GM19438 (cell line): ENCODE measurements around the gene PAX2.

Experiments used
- ATAC-seq: cut with Tn5 transposase; IDR thresholded peaks from one replicate; pipeline ENCODE4 v1.9.1; 2021; ENCODE audit warnings: low read depth; ENCODE audit not compliant: unreplicated experiment

PAX2 gene

DNA sequence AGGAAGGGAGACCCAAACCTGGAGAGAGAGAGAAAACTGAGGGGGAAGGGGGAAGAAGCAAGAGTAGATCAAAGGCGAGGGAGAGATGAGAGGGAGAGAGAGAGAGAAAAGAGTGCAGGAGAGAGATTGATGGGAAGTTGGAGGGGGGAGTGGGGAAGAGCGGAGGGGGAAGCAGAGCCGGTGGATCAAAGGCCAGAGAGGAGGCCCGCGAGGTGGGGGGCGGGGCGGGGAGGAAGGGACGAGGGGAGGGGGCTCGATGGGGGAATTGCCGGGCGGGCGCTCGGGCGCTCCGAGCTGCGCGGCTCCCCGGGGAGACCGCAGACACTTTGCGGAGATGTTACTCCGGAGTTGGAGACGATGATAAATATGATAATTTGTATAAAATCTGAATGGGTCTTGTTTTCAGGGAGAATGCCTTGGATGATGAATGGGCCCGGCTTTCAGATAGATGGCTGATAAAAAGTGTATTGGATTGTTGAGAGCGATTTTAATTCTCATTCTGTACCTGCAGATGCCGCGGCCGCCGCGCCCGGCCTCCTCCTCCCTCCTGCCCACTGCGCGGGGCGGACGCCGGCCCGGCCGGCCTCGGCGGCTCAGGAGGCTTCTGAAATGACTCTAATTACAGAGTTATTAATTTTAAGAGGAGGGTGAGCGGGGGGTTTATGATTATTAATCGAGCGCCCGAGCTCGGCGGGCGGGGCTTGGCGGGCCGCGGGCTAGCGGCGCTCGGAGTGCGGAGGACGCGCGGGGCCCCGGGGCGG is 21.4 kb upstream of the PAX2 start:
- no peak for ATAC-seq

DNA sequence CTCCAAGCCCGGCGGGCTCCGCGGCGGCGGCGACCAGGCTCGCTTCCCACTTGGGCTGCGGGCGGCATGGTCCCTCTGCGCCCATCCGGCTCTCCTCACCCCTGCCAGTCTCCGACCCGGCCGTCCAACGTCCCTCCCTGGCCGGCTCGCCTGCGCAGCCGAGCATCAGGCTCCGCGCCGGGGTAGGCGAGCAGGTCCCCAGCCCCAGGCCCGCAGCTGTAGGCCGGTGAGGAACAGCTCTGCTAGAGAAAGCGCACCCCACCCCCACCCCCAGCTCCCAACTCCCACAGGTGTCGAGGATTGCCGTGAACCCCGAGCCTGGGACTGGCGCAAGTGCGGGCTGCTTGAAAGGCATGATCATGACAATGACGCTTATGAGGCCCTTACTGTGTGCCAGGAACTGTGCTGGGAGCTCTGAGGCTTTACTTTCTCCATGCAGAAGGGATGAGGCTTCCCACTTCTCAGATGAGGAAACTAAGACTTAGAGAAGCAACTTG is 20.8 kb upstream of the PAX2 start:
- no peak for ATAC-seq

DNA sequence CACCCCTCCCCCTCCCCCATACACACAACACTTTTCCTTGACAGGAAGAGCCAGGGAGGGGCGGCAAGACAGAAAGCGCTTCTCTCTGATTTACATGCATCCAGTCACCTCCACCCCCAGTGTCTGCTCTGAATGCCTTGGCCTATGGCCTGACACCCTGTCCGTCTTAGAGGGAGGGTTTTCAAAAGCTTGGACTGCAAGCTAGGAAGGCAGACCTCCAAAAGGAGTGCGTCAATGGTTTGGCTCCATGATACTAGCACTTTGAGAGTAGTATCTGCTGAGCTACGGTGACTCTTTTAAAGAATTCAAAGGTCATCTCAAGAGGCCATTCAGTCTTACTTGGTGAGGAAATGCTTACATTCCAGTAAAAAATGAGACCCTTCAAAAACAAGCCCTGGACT is 20.3 kb upstream of the PAX2 start:
- ATAC-seq = no peak

DNA sequence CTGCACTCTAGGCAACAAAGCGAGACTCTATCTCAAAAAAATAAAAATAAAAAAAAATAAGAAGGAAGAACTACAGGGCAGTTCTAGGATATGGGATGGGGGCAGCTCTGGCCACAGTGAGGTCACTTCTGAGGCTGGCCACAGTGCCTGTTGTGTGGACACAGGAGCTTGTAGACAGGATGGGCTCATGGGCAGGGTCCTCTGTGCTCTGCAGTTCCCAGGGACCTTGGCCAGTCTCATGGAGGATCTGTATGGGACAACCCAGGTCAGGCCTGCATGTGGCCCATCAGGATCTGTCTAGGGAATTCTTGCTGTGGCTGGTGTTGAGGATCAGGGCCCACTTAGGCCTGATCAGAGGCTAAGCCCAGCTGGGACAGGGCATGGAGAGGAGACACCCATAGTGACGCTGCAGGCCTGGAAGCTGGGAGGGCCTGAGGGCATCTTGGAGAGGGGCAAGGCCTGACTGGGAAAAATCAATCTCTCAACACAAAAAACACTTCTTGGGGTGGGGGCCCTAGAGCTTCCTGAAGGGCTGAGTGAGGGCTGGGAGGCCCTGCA is 19.4 kb upstream of the PAX2 start:
- no peak for ATAC-seq

DNA sequence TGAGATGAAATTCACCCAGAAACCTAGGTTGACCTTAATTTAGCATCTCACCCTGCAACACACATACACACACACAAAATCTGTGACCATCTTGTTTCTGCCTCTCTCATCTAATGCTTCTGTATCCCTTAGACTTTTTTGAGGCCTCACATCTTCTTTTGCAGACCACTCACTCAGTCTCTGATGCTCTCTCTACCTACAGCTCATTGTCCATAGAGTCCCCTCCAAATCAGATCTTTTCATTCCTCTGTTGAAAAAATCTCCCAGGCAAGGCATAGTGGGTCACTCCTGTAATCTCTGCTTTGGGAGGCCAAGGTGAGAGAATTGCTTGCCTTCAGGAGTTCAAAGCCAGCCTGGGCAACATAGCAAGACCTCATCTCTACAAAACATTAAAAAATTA is 17.6 kb upstream of the PAX2 start:
- ATAC-seq = no peak

DNA sequence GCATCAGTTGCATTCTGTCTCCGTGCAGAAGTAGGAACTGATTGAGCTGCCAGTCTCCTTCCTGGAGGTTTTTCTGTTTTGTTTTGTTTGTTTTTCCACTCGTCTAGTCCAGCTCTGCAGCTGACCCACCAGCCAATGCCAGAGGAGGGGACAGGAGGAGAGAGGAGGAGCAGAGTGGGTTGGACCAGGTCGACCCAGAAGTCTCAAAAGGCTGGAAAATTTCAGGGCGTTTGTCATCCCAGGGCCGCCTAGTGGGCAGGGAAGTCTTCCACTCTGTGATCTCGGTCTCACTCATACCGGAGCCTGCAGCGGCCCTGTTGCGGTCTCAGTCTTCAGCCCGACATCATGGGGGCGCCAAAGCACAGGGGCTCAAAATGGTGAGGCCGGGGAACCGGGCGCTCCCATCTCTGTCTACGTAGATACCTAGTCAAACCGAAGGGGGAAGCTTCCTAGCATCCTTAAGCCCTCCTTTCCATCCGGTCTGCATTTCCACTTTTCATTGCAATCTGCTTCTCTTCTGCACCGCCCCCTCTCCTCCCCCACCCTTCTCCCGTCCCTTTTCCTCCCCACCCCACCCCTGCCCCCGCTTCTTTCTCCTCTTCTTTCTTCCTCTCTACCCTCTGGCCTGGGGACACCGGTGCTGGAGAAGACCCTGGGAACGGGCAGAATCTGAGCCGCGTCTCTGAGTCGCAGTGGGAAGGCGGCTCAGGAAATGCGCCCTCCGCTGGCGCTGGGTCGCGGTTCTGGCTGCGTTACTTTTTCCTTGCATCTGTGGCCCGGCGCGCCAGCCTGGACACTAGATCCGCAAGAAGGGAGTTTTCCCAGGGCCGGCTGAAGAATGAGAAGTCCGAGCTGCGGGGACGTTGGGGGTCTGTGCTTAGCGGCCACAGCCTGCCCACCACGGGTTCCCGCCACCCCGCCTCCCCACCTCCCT is 16.2 kb upstream of the PAX2 start:
- no peak for ATAC-seq

DNA sequence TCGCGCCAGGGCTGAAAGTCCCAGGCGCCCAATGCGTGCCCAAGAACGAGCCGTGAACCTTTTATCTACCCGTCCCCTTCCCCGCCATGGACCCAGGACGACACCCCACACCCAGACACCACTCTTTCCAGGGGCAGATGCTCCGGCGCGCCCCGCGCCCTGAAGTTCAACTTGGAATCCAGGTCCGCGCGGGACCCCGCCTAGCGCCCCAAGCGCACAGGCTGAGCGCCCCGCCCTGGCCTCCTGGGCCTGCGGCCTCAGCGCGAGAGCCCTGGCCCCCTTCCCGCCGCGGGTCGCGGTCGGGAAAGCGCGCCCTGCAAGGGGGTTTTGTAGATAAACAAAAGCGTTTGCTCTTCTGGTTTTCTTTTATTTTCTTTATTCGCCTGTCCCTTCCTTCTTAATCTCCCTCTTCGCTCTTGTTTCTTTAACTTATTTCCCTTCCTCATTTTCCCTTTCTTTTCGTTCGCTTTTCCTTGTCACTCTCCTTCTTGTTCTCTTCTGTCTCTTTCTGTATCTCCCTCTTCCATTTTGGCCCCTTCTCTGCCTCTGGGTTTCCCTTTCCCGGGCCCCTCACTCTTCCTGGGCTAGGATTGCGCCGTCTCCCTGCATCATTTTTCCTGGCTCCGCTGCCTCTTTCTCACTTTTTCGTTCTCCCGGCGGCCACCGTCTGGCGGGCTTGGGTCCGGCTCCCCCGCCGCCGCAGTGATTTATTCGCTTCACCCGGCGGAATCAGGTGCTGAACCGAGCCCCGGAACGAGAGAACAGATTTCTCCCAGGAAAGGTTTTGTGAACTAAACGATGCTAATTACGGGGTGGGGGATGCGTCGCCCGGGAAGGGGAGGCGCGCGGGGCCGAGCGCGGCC is 15.3 kb upstream of the PAX2 start:
- ATAC-seq = no peak

DNA sequence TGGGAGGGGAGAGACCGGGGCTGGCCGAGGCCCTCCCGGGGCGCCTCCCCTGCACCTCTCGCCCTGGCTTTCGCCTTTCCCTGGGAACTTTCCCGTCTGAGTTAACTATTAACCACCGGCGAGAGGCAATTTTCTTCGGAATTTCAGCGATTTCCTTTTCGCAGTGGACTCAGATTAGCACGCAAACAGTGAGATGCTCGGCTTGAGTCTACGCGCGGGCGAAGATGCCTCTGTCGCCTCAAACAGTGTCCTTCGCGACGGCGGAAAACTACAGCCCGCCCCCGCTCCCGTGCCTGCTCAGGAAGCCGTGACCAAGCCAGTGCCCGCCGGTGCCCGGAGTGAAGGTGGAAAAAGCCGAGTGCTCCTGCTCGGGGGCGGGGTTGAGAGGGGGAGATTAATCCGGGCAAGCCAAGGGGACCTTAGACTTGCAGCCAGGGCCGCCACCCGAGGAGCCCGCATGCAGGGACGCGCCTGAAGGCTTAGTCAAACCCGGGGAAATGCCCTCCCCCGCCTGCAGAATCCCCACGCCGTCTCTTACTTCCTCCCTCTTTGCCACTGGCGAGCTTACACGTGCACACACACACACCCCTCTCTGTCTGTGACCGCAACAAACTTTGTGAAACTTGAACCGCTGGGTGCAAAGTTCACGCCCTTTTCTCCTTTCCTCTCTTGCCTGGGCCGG is 14.5 kb upstream of the PAX2 start:
- ATAC-seq = peak; percentile 76

DNA sequence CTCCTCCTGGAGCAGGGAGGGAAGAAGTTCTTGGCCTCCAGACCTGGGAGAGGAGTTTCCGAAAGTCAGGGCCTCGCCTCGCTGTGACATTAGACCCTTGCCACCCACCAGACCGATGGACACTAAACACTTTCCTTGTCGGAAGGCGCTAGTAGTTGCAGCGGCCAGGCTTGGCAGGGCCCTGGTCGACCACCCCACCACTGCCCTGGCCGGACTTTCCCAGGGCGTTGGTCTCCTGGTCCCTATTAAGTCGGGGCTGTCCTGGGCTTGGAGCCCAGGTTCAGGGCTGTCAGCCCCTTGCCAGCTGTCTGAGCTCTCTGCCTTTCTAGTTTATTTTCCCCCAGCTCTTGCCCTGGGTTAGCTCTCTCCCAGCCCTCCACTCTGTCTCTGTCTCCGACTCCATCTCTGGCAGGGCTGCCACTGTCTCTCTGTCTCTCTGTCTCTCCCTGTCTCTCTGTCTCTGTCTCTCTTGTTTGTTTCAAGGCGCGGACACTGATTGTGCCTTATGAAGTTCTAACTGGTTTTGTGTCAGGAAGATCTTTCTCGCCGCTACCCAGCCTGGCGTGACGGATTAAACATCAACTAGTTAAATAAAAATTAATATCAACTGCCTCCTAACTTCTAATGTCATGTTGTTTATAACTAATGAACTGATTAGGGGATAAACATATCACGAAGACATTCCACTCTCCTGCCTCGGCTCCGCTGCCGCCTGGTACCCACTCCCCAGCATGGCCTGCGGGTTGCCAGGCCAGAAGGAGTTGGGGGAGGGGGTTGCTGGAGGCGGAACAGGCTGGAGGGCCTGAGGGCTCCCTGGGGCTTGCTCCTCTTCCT is 13.8 kb upstream of the PAX2 start:
- ATAC-seq = peak; percentile 18

DNA sequence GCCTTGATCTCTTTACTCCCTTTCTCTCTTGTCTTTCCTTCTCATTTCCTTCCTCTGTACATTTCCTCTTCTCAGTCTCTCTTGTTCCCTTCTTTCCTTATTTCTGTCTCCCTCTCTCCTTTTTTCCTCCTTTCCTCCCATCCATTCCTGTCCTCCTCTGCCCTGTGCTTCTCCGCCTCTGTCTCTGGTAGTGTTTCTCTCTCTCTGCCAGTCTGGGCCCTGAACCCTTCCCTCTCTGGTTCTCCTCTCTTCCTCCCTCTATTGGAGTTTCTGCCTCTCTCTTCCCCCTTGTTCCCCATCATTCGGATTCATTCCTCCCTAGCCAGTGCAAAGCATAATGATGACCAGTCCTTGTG is 13.2 kb upstream of the PAX2 start:
- ATAC-seq = no peak

DNA sequence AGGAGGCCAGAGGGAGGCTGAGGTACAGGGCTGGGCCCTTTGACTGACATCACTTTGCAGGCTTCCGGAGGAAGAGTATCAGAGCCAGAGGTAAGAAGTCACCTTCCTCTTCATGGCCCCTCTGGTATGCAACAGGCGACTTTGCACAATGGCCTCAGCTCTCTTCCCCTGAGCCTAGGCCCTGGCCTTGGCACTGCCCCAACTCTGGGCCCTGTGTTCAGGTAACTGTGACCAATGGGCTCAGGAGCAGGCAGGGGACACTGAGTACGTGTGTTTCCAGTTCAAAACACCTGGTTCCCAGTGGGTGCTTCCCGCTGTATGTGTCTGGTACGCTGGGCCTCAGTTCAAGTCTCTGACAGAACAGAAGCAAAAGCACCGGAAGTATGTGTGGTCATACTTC is 12.1 kb upstream of the PAX2 start:
- no peak for ATAC-seq

DNA sequence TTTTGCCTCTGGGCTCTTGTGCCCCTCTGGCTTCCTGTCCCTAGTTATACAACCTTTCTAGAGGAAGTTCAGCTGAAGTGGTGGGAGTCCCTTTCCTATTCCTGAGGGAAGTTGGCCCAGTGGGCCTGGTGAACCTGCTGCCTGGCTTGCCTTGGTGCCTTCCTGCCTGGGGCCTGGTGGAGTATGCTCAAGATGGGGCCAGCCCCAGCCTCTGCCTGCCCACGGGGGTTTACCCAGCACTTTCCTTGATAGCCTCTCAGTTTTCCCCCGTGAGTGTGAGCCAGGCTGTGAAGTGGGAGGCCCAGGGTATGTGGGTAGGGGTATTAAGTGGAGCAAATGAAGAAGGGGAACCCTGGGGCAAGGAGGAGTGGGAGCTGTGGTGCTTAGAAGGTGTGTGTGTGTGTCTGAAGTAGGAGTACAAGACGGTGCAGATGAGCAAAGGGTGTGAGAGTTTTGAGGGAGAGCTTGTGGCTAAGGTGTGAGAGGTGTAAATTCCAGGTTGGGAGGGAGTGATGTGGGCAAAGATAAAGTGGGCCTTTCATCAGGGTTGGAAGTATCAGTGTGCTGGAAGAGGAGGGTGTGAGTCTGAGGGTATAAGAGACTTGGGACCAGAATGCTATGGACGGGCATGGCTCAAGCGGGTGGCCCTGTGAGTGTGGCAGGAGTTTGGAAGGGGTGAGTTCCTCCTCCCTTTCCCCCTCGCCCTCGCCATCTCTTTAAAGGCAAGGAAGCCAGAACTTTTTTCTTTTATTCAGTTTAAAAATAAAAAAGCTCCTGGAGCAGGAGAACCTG is 10.9 kb upstream of the PAX2 start:
- no peak for ATAC-seq

DNA sequence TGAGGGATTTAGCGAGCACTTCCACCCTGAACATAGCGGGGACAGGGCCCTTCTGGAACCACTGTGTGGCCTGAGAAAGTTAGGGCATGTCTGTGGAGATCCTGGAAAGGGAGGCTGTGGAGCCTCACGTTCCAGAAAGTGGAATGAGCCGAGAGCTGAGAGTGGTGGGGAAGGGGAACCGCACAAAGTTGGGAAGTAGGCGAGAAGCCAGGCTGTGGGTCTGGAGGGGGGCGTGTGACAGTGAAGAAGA is 10.4 kb upstream of the PAX2 start:
- no peak for ATAC-seq

DNA sequence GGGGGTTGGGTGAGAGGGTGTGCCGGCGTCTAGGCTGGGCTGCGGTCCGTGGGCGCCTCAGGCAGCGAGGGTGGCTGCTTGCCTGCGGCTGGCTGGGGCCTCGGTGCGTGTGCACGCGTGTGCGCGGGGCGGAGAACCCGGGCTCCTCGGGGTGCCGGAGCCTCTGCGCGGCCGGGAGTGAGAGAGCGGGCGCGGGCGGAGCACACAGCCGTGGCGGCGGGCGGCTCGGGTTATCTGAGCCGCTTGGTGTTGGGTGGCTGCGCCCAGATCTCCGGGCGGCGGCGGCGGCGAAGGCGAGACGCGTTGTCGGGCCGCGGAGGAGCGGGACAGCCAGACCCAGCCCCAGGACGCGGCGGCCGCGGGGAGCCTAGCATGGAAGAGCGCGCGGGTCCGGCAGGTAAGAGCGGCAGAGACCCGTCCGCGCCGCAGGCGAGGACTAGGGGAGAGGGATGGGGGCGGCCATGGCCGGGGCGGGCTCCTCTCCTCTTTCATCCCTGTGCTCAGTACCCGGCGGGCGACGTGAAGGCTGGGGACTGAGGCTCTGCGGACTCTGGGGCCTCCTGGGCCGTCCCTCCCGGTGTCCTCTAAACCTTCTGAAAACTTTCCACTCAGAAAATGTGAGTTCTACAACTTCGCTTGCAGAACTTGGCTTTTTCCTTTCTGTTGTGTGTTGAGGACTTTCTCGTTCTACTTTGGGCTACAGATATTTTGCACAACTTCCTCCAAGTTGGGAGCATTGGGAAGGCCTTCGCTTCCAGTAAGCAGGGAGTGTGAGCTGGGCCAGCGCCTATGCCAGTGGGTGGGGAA is 9.8 kb upstream of the PAX2 start:
- ATAC-seq = no peak

DNA sequence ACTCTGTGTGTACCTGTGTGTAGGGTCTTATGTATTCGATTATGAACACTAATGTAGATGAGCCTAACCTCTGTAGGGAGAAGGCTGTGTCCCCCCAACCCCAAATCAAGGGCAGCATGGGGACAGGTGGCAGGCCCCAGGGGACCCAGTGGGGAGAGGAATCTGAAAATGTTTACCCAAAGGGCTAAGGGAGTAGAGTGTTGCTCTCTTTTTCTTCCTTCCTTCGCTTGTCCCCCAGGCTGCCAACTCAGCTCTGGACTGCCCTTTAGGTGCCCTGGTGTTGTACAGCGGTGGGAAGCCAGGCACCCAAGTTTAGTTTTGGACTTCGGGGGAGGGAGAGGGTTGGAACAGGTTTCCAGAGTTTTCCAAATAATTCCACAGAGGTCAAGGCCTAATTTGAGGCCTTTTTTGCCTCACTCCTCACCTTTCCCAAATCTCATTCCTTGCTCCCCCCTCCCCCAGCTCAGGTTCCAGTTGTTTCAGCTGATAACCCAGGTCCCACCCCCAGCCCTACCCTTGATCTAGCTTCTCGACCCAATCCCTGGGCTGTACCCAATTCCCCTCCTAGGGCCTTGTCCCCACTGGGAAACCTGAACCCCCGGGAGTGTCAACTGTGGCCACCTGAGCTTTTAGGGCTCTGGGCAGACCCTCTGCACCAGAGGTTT is 9.1 kb upstream of the PAX2 start:
- ATAC-seq = no peak

DNA sequence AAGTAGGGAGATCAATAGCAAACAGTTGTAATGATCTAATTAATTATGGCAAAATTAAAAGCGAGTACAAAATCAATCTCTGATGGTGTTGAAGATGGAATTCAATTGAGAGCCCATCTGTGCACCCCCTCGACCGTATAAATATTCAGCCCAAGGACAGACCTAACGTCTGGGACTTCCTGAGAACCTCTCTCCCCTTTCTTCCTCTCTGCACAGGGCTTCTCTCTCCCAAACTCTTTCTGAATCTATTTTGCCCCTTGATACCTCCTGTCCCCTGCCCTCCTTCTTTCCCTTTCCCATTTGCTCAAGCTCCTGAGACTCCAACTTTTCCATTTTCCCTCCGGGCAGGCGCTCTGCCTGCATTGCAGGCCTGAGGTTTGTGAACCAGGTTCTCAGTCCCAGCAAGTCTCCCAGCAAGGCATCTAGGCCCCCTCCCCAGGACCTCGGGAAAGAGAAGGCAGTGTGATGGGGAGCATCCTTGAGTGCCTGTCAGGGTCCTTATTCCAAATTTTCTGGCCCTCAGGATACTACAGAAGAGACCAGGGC is 8.5 kb upstream of the PAX2 start:
- no peak for ATAC-seq
